Measurements from ENCODE around the gene RPA1.

Gene RPA1

GRCh38 chr17:1909985-1910384, 80.2 kb downstream of the RPA1 start:
- DNase-seq (ENCODE audit: low read depth), result no peak

- no peak for DNase-seq (ENCODE audit: low read depth)
Observed at GRCh38 chr17:1912146-1912545, 82.3 kb downstream of the RPA1 start.

GRCh38 chr17:1913702-1914101, 83.9 kb downstream of the RPA1 start:
- DNase-seq (ENCODE audit: low read depth), result no peak

- DNase-seq (ENCODE audit: low read depth), result no peak
Observed at GRCh38 chr17:1914661-1915083, 84.9 kb downstream of the RPA1 start.

GRCh38 chr17:1915889-1916288, 86.1 kb downstream of the RPA1 start:
- DNase-seq (ENCODE audit: low read depth), result no peak

- no peak for DNase-seq (ENCODE audit: low read depth)
Observed at GRCh38 chr17:1916316-1916715, 86.5 kb downstream of the RPA1 start.

GRCh38 chr17:1916963-1917715, 87.3 kb downstream of the RPA1 start:
- DNase-seq (ENCODE audit: low read depth), result no peak

GRCh38 chr17:1918346-1919162, 88.7 kb downstream of the RPA1 start:
- DNase-seq (ENCODE audit: low read depth), result no peak

GRCh38 chr17:1919201-1919600, 89.4 kb downstream of the RPA1 start:
- no peak for DNase-seq (ENCODE audit: low read depth)

GRCh38 chr17:1920948-1921351, 91.1 kb downstream of the RPA1 start:
- DNase-seq (ENCODE audit: low read depth), result no peak

- DNase-seq (ENCODE audit: low read depth), result no peak
Observed at GRCh38 chr17:1928976-1929375, 99.2 kb downstream of the RPA1 start.

GRCh38 chr17:1930337-1930645, 100.5 kb downstream of the RPA1 start:
- no peak for DNase-seq (ENCODE audit: low read depth)

- no peak for DNase-seq (ENCODE audit: low read depth)
Observed at GRCh38 chr17:1931844-1932579, 102.2 kb downstream of the RPA1 start.

GRCh38 chr17:1933875-1934715, 104.3 kb downstream of the RPA1 start:
- DNase-seq (ENCODE audit: low read depth), result no peak

- DNase-seq (ENCODE audit: low read depth), result no peak
Observed at GRCh38 chr17:1934901-1935300, 105.1 kb downstream of the RPA1 start.

- DNase-seq (ENCODE audit: low read depth), result no peak
Observed at GRCh38 chr17:1936766-1937165, 107.0 kb downstream of the RPA1 start.

GRCh38 chr17:1937461-1937860, 107.7 kb downstream of the RPA1 start:
- DNase-seq (ENCODE audit: low read depth), result no peak

- DNase-seq (ENCODE audit: low read depth), result no peak
Observed at GRCh38 chr17:1939981-1940809, 110.4 kb downstream of the RPA1 start.

GRCh38 chr17:1940810-1941185, 111.0 kb downstream of the RPA1 start:
- DNase-seq (ENCODE audit: low read depth), result no peak

GRCh38 chr17:1941272-1942065, 111.7 kb downstream of the RPA1 start:
- no peak for DNase-seq (ENCODE audit: low read depth)

GRCh38 chr17:1942066-1942365, 112.2 kb downstream of the RPA1 start:
- DNase-seq (ENCODE audit: low read depth), result no peak
